Glomerular visceral epithelial cell (primary cell): ENCODE data around the gene ATF7.
A peak's percentile ranks its signal among the peaks of the same experiment; 100 is the strongest.

Experiments used
- DNase-seq: peaks from one replicate; pipeline ENCODE4 v3.0.0-alpha.2; 2016; ENCODE audit errors: extremely low spot score

Gene ATF7

DNA sequence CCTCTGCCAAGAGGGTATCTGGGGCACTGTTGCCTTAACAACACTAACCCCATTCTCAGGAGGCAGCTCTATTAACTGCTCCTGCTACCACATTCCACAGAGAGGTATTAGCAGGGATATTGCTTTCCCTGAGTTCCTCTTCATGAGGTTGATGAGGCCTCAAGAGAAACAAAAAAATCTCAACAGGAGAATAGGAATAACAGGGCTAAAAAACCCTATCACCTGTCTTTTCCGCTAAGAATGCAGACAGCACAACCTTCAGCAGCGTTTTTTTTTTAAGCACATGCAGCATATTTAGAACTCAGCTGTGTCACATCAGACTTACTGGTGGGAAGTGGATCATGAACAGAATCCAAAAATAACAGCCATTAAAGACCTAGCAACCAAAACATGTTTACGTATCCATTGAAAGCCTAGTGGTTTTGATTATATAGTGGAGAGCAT lies 29.2 kb downstream of the ATF7 start:
- DNase-seq: no peak

- DNase-seq: no peak
Observed at GRCh38 chr12:53594897-53595615, 31.1 kb downstream of the ATF7 start.

DNA sequence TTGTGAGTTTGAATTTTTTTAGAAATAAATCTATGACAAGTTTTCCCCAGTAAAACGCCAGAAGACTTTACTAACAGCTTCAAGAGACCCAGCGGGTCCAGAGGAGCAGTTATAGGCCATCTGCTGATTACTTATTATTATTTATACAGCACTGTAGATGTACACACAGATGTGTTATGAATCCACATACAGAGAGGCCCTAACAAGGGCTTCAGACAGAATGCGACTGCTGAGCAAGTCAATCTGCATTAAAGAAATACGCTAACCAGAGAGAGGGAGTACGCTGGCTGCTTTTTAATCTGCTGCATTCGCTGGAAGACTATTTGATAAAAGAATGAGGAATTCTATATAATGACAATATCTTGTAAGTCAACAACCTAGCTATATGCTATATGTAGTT lies 32.5 kb downstream of the ATF7 start:
- DNase-seq: no peak

GRCh38 chr12:53593031-53593430 lies 33.2 kb downstream of the ATF7 start:
- DNase-seq: no peak

GRCh38 chr12:53592426-53592825 lies 33.8 kb downstream of the ATF7 start:
- DNase-seq: no peak

GRCh38 chr12:53591301-53592206 lies 34.6 kb downstream of the ATF7 start:
- no peak for DNase-seq

GRCh38 chr12:53590652-53591051 lies 35.5 kb downstream of the ATF7 start:
- no peak for DNase-seq

DNA sequence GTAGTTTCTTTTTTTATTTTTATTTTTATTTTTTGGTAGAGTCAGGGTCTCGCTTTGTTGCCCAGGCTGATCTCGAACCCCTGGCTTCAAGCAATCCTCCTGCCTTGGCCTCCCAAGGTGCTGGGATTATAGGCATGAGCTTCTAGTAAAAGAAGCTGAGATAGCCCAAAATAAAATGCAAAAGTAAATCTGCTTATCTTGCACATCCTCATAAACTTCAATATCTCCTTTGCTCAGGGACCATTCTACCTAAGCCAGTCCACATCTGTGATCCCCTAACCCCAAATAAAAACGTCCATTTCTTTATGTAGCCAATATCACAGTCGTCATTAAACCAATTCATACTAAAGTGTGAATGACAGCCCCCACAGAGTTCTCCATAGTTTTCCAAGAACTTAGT lies 36.3 kb downstream of the ATF7 start:
- DNase-seq: no peak

DNA sequence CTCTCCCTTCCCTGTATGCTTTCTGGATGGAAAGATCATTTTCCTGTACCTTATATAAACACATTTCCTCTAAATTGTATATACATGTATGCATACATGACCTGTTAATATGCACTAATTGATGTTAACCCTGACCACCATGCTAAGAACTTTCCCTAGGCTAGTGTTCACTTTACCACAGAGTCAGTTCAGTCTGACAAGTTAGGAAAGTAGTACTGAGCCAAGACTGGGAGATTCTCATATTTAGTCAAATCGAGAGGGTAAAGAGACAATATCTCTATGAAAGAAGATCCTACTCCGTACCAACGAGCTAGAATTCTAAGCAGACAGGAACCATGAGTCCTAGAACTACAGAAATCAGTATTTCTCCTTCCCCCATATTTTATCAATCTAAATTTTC lies 36.8 kb downstream of the ATF7 start:
- DNase-seq: no peak

DNA sequence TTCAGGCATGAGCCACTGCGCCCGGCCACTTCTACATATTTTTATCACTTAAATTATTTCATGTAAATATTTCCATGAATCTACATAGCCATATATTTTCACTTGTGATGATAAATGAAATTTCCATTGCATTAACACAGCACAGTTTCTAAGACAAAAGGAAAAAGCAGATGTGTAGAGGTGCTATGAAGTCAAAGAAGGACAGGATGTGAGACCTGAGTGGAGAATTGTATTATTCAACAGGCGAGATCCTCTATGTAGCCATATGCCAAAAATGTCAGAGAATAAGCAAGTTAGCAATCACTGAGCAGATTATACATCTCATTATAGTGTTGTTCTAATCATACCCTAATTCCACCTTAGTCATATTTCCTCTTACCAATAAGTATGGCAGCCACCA lies 38.1 kb downstream of the ATF7 start:
- no peak for DNase-seq

DNA sequence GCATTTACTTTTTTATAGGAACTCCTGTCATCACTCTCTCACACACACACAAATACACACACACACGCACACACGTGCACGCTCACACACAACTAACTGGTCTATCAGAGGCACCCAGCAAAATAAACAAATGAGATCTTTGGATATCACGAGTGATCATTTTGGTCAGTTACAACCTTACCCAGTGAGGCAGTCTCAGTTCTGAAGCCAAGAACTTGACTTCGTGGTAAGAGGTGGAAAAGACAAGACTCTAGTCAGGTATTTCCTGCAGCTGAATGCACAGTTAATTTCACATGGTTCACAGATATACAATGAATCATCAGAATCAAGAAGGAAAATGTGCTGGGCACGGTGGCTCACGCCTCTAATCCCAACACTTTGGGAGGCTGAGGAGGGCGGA lies 39.4 kb downstream of the ATF7 start:
- DNase-seq: peak; percentile 18

DNA sequence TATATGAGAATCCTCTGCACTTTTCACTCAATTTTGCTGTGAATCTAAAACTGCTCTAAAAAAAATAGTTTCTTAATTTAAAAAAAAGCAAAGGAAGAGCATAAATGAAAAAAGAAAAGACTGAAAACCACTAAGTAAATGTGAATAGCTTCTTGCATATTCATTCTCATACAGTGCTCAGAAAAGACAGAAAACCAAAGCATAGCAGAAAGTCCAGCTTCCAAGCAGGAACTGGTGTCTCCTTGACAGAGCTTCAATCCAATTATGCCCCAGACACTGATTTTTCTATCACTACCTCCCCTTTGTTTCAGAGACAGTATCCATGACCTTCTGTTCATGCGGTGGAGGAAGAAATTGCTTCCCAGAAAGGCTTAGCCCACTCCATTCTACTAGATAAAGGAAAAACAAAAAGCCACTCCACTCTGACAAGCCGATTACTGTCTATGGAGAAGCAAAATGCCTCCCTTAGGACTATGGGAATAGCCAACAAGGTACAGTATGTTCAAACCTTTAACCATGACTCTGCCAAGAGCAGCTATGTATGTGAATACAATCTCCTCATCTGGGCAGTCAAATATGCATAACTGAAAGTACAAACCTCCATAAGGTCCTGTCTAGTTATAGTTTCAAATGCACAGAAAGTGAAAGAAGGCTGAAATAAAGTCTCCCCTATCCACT lies 40.6 kb downstream of the ATF7 start:
- no peak for DNase-seq

DNA sequence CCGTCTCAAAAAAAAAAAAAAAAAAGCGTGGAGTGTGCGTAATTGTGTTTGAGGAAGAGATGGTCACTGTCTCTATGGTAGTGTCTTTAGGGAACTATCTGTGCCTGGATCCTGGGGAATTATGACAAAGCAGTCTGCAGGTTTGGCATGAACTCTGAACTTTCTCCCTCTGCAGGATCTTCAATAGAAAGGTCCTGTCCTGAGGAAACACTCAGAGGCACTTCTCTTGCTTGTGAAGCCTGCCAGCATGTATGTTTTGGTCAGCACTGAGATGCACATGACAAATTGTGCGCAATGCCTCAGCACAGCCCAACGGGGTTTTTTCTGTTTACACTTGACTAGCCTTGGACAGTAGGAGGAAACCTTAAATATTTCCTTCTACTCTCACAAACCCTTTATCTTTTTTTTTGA lies 46.6 kb downstream of the ATF7 start:
- DNase-seq: no peak

- no peak for DNase-seq
Observed at GRCh38 chr12:53578783-53579182, 47.4 kb downstream of the ATF7 start.

DNA sequence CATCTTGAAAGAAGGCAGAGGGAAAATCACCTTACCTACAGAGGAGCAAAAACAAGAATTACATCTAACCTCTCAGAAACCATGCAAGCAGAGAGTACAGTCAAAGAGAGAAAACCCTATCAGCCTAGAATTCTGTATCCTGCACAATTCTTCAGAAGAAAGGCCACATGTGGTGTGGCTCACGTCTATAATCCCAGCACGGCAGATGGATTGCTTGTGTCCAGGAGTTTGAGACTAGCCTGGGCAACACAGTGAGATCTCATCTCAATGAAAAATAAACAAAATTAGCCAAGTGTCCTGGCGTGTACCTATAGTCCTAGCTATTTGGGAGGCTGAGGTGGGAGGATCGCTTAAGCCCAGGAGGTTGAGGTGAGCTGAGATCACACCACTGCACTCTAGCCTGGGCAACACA lies 48.2 kb downstream of the ATF7 start:
- DNase-seq: no peak

- no peak for DNase-seq
Observed at GRCh38 chr12:53575502-53576249, 50.5 kb downstream of the ATF7 start.

DNA sequence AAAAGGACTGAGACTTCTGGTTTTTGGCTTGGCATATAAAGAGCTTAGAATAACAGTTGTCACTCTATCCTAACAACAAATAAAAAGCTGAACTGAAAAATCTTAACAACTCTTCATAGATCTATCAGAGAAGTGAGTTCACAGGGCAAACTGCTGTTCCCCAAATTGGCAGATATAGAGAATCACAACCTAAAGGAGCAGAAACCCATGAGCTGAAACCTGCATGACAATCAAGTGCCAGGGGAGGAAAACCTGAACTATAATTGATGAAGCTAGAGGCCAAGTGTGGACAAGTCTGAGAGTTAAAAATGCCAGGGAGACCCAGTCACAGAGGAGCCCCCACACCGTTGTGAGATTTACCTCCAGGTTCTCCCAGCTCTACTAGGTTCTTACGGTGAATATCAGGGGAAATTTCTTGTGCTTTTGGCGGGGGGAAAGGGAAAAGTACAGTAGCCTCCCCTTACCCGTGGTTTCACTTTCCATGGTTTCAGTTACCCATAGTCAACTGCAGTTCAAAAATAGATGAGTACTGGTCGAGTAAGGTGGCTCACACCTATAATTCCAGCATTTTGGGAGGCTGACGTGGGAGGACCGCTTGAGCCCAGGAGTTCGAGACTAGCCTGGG lies 53.9 kb downstream of the ATF7 start:
- no peak for DNase-seq

DNA sequence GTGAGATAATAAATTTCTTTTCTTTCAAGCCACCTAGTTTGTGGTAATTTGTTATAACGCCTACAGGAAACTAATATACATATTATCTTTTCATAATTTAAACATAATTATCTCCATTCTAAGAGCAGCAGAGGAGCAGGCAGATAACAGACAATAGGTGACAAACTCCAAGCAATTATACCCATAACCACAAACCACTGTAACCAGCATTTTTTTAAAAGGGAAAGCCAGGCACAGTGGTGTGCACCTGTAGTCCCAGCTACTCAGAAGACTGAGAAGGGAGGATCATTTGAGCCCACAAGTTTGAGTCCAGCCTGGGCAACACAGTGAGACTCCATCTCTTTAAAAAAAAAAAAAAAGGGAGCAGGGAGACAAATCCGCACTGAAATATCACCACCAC lies 54.9 kb downstream of the ATF7 start:
- DNase-seq: no peak

GRCh38 chr12:53568809-53569557 lies 57.2 kb downstream of the ATF7 start:
- no peak for DNase-seq

DNA sequence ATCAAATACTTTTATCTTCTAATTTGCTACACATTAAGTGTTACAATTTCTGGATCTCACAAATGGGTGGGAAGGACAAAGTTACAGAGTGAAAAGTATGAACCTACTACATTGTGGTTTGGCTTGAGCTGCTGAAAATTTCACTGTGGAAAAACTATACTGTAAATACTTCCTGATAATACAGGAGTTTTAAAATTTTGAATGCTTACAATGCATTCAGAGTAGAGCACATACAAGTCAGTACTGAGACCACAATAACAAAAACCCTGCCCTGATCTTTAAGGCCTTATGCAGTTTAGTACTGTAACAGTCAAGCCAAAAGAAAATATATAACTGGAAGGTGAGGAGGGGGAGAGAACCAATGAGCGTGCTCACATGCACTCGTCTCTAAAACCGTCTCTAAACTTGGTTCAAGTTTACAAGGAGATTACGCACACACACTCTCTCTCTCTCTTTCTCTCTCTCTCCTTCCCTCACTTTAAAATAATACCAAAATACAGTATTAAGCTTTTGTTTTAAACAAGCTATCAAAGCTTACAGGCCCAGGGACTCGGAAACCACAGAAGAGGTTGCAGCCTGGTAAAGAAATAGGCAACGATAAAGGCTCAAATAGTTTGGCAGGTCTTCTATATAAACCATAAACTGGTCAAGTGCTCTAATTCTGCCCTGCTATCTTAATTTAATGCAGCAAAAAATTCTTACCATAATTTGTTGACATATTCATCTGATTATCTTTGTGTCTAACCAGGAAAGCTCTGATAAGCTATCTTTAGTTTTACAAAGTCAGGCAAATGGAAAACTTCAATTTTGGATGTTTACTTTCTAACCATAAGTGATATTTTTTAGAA lies 58.0 kb downstream of the ATF7 start:
- no peak for DNase-seq
